HT1080 (cell line): ENCODE results near the gene PIK3R6. TPM values are rescaled to one million over a fixed set of nuclear protein-coding genes. Genes with fewer than 3 reads are reported as not detected.

Experiments
- DNase-seq: peaks from one replicate; pipeline ENCODE4 v3.0.0-alpha.2; 2015; ENCODE audit warnings: low read depth
- total RNA-seq: library from RNA; depleted of rRNA; stranded (reverse); fragments of >200 nt; shearing (Covaris generic); gene quantifications from 2 replicates; pipeline ENCODE4 v1.2.3, GENCODE V29; 2014

Gene PIK3R6
- total RNA-seq, 1 experiment from 2014 or later, result not detected

- DNase-seq, result no peak
These were observed 11.8 kb downstream of the PIK3R6 start for GRCh38 chr17:8855477-8856204.

GRCh38 chr17:8851600-8851999 lies 15.9 kb downstream of the PIK3R6 start:
- no peak for DNase-seq

- DNase-seq, result no peak
These were observed 18.0 kb downstream of the PIK3R6 start for GRCh38 chr17:8849311-8850041.

- DNase-seq, result no peak
These were observed 19.6 kb downstream of the PIK3R6 start for GRCh38 chr17:8847891-8848290.

GRCh38 chr17:8846768-8847211 lies 20.7 kb downstream of the PIK3R6 start:
- DNase-seq, result peak; percentile 32

GRCh38 chr17:8844229-8845218 lies 22.9 kb downstream of the PIK3R6 start:
- no peak for DNase-seq

GRCh38 chr17:8843344-8843743 lies 24.1 kb downstream of the PIK3R6 start:
- DNase-seq, result no peak

- no peak for DNase-seq
These were observed 25.6 kb downstream of the PIK3R6 start for GRCh38 chr17:8841844-8842243.

- no peak for DNase-seq
These were observed 28.0 kb downstream of the PIK3R6 start for GRCh38 chr17:8839410-8839935.

GRCh38 chr17:8838551-8839095 lies 28.9 kb downstream of the PIK3R6 start:
- no peak for DNase-seq

- DNase-seq, result no peak
These were observed 29.9 kb downstream of the PIK3R6 start for GRCh38 chr17:8837563-8838075.

GRCh38 chr17:8836821-8837562 lies 30.5 kb downstream of the PIK3R6 start:
- no peak for DNase-seq

GRCh38 chr17:8835631-8836364 lies 31.7 kb downstream of the PIK3R6 start:
- no peak for DNase-seq

- no peak for DNase-seq
These were observed 32.4 kb downstream of the PIK3R6 start for GRCh38 chr17:8835106-8835505.

GRCh38 chr17:8832711-8833352 lies 34.6 kb downstream of the PIK3R6 start:
- DNase-seq, result no peak

- no peak for DNase-seq
These were observed 36.1 kb downstream of the PIK3R6 start for GRCh38 chr17:8831234-8831849.

- DNase-seq, result no peak
These were observed 37.3 kb downstream of the PIK3R6 start for GRCh38 chr17:8830141-8830540.
